Mucosa of descending colon (tissue), 3 donors: ENCODE results near the gene SLC37A3. TPM values are rescaled to one million over a fixed set of nuclear protein-coding genes. Genes with fewer than 3 reads are reported as not detected.
A peak's percentile ranks its signal among the peaks of the same experiment; 100 is the strongest.

Experiments used
- ATAC-seq: fragments of 200-7000 bp; cut with Tn5 transposase; one replicate; pipeline ENCODE4 v1.9.1; 2020; ENCODE audit warnings: mild to moderate bottlenecking, moderate library complexity
- DNase-seq, 3 donors: peaks; one replicate each; pipeline ENCODE4 v3.0.0-alpha.2; 2020
- H3K36me3 ChIP-seq: fragments of 200-600 bp; one replicate; pipeline ENCODE4 v1.8.0; 2021; ENCODE audit warnings: low read depth, mild to moderate bottlenecking
- H3K4me1 ChIP-seq: fragments of 200-600 bp; one replicate; pipeline ENCODE4 v1.8.0; 2021; ENCODE audit warnings: low read depth, mild to moderate bottlenecking
- H3K4me3 ChIP-seq: fragments of 200-600 bp; one replicate; pipeline ENCODE4 v1.8.0; 2021; ENCODE audit warnings: mild to moderate bottlenecking
- H3K9me3 ChIP-seq: fragments of 200-600 bp; one replicate; pipeline ENCODE4 v1.8.0; 2021; ENCODE audit warnings: mild to moderate bottlenecking
- intact Hi-C, 2 donors: fragments of 100-400 bp; cut with DNase I in 1 of 2; cut with micrococcal nuclease in 1 of 2; formaldehyde crosslinking; loops; one replicate each; pipeline versions ENCODE4 v1.11.0 to v1.11.1; 2022; cut with DNase I, micrococcal nuclease
- total RNA-seq, 3 donors: library from RNA; stranded (reverse); fragmentation: NEBNext Ultra II Directional in 2 of 3; extraction: Animal tissue kit (Norgen Biotek cat#: 25700) in 2 of 3; gene quantifications; one replicate each; pipeline versions ENCODE4 v1.2.1 to v1.2.4, GENCODE V29; 2021 to 2023
- TF ChIP-seq, protein P1 (sequence below): fragments of 200-600 bp; IDR thresholded peaks from one replicate; pipeline ENCODE4 v1.8.0; 2022; ENCODE audit warnings: antibody characterized with exemption, mild to moderate bottlenecking
- donor health status: DM: no; HTN: no; CAD: no; lungs with moderate emphysema.
- donor health status: DM: no; HTN: no; CAD: no.
- donor health status: DM: no; HTN: yes; CAD: no.

SLC37A3 gene
- total RNA-seq, 3 donors from 2014 or later, result 49.0 to 68.6 (median 55.8) TPM

DNA sequence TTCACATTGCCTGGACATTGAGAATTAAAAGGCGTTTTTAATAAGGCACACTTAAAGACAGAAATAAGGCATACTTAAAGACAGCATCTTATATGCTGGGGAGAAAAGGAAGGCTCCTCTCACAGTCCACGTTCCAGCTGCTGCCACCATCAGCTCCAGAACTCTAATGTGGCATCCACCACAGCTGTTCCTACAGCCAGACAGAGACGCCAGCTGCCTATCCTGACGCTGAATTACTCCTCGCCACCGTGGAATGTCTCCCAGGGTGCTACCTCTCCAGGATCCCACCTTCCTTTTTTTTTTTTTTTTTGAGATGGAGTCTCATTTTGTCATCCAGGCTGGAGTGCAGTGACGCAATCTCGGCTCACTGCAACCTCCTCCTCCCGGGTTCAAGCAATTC lies 30.8 kb downstream of the SLC37A3 start:
- Histone ChIP-seq H3K4me1 (no peaks in the 10 kb centered on the region), H3K4me3 (no peak overlapping the region), H3K9me3 (no peaks in the 10 kb centered on the region), H3K36me3 (no peaks in the 10 kb centered on the region)
- no peak for DNase-seq
- intact Hi-C loops, result no loop called here
- TF ChIP-seq, protein P1, sequence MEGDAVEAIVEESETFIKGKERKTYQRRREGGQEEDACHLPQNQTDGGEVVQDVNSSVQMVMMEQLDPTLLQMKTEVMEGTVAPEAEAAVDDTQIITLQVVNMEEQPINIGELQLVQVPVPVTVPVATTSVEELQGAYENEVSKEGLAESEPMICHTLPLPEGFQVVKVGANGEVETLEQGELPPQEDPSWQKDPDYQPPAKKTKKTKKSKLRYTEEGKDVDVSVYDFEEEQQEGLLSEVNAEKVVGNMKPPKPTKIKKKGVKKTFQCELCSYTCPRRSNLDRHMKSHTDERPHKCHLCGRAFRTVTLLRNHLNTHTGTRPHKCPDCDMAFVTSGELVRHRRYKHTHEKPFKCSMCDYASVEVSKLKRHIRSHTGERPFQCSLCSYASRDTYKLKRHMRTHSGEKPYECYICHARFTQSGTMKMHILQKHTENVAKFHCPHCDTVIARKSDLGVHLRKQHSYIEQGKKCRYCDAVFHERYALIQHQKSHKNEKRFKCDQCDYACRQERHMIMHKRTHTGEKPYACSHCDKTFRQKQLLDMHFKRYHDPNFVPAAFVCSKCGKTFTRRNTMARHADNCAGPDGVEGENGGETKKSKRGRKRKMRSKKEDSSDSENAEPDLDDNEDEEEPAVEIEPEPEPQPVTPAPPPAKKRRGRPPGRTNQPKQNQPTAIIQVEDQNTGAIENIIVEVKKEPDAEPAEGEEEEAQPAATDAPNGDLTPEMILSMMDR, result no peak
- ATAC-seq, result no peak

DNA sequence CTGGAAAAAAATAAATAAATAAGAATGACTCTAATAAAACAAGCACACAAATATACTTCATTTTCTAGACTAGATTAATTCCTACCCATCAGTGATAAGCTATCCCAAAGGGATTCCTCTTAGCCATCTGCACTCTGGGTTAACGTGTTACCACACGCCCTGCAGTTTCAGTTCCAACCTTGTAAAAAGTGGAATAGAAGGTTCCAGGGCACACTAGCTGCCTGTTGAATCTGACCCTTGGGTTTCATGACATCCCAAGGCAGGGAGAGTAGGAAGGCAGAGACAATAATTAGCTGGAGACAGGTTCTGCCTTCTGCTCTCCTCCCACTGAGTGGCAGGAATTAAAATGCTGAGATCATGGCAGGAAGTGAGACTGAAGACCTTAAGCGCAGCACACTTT lies 33.5 kb downstream of the SLC37A3 start:
- Histone ChIP-seq H3K4me1 (no peaks in the 10 kb centered on the region), H3K4me3 (no peak overlapping the region), H3K36me3 (no peaks in the 10 kb centered on the region), H3K9me3 (no peaks in the 10 kb centered on the region)
- peak; percentile 91 for ATAC-seq
- TF ChIP-seq, protein P1, result no peak
- peak in 1 of 3 donors; percentile 40 for DNase-seq
- intact Hi-C loops, result no loop called here

DNA sequence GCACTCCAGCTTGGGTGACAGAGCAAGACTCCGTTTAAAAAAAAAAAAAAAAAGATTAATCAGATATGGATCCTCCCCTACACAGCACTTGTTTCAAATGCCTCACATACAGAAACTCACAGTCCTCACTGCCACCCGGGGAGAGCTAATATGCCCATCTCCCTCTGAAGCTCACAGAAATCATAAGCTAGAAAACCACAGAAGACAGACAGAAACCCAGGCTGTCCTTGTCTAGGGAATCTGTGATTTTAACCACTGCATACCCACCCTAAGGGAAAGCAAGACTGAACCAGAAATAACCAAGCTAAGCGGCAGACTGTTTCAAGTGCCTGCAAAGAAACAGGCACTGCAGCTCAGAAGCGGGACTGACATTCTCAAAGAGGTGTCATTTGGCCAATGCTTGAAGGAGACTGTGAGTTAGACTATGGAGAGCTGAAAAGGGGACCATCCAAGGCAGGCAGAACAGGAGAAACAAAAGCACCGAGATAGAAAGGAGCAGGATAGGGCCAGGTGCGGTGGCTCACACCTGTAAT lies 37.6 kb downstream of the SLC37A3 start:
- Histone ChIP-seq H3K36me3 (no peaks in the 10 kb centered on the region), H3K4me1 (no peaks in the 10 kb centered on the region), H3K4me3 (no peak overlapping the region), H3K9me3 (no peaks in the 10 kb centered on the region)
- DNase-seq (no peak), ATAC-seq (no peak)
- TF ChIP-seq, protein P1, result no peak
- intact Hi-C loops, result no loop called here

DNA sequence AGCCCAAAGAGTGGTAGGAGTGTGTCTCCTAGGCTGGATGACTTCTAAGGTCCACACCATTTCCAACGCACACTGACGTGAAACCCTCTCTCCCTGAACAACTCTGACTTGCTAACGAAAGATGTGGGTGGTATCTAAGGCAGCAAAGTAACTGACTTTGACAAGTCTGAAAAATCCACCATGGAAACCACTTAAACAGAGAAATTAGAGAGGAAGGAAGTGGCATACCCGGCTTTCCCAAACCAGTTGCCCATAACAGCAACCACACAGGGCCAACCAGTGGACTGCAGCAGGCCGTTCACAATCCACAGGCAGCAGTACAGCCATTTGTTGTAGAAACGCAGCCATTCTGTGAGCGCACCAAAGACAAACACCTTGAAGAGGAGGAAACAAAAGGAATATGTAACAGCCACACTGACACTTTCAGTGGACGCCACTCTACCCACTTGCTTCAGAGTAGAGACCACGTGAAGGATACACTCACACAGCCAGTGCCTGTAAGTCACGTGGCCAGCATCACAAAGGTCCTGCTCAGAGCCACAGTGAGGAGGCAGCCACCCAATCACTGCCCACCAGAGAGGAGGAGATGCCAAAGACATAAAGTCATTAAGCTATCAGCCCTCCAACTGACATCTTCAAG lies 39.8 kb downstream of the SLC37A3 start:
- Histone ChIP-seq H3K9me3 (no peaks in the 10 kb centered on the region), H3K4me3 (no peak overlapping the region), H3K4me1 (no peaks in the 10 kb centered on the region), H3K36me3 (no peaks in the 10 kb centered on the region)
- intact Hi-C loops, result no loop called here
- peak; percentile 60 for ATAC-seq
- DNase-seq, result no peak
- TF ChIP-seq, protein P1, result no peak

DNA sequence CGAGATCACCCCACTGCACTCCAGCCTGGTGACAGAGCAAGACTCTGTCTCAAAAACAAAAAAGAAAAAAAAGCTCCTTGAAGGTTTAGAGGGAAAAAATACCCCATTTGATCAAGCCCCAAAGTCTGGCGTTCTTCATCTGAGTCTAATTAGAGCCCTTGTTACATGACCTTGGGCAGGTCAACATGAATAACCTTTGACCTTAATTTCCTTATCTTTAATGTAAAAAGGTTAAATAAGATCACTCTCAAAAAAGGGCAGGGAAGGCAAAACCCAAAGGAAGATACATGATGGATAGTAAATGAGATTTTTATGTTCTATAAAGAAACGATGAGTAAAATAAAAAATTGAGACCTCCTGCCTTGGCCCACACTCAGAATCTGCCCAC lies 40.3 kb downstream of the SLC37A3 start:
- TF ChIP-seq, protein P1, result no peak
- intact Hi-C loops, result no loop called here
- Histone ChIP-seq H3K4me1 (no peaks in the 10 kb centered on the region), H3K9me3 (no peaks in the 10 kb centered on the region), H3K4me3 (no peak overlapping the region), H3K36me3 (no peaks in the 10 kb centered on the region)
- DNase-seq, result no peak
- no peak for ATAC-seq
